ENCODE measurements around the gene CD93.

DNA sequence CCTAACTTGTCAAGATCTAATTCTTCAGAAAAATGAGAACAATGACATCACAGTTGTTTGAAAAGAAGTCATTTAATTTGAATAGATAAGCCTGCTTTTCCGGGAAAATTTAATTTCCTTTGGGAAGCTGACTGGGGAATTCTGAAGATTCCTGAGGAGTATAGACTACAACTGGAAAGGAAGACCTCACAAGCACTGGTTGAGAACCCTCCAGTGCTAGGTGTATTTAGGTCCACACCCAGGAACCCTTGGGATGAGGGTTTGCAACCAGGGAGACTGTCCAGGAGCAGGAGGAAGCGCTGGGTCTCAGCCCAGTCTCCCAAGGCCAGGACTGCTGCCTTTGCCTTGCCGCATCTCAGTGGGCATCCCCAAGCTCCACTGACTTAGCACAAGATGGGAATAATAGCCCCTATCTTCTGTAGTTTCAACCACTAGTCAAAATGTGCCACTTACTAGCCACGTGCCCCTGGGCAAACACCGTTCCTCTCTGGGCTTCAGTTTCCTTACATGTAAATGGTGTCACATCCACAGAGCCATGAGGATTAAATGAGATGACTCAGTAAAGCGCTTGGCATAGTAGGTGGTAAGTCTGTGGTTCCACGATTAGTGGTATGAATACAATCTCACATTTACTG lies 6.9 kb upstream of the CD93 start:
- TF ChIP-seq, protein P1, sequence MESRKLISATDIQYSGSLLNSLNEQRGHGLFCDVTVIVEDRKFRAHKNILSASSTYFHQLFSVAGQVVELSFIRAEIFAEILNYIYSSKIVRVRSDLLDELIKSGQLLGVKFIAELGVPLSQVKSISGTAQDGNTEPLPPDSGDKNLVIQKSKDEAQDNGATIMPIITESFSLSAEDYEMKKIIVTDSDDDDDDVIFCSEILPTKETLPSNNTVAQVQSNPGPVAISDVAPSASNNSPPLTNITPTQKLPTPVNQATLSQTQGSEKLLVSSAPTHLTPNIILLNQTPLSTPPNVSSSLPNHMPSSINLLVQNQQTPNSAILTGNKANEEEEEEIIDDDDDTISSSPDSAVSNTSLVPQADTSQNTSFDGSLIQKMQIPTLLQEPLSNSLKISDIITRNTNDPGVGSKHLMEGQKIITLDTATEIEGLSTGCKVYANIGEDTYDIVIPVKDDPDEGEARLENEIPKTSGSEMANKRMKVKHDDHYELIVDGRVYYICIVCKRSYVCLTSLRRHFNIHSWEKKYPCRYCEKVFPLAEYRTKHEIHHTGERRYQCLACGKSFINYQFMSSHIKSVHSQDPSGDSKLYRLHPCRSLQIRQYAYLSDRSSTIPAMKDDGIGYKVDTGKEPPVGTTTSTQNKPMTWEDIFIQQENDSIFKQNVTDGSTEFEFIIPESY (IDR thresholded peaks at IDR 0.05), result no peak
- TF ChIP-seq, protein P2, sequence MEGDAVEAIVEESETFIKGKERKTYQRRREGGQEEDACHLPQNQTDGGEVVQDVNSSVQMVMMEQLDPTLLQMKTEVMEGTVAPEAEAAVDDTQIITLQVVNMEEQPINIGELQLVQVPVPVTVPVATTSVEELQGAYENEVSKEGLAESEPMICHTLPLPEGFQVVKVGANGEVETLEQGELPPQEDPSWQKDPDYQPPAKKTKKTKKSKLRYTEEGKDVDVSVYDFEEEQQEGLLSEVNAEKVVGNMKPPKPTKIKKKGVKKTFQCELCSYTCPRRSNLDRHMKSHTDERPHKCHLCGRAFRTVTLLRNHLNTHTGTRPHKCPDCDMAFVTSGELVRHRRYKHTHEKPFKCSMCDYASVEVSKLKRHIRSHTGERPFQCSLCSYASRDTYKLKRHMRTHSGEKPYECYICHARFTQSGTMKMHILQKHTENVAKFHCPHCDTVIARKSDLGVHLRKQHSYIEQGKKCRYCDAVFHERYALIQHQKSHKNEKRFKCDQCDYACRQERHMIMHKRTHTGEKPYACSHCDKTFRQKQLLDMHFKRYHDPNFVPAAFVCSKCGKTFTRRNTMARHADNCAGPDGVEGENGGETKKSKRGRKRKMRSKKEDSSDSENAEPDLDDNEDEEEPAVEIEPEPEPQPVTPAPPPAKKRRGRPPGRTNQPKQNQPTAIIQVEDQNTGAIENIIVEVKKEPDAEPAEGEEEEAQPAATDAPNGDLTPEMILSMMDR (IDR thresholded peaks at IDR 0.05; ENCODE audit: low read depth, low read length, missing input control), result no peak
- TF ChIP-seq, protein P3, sequence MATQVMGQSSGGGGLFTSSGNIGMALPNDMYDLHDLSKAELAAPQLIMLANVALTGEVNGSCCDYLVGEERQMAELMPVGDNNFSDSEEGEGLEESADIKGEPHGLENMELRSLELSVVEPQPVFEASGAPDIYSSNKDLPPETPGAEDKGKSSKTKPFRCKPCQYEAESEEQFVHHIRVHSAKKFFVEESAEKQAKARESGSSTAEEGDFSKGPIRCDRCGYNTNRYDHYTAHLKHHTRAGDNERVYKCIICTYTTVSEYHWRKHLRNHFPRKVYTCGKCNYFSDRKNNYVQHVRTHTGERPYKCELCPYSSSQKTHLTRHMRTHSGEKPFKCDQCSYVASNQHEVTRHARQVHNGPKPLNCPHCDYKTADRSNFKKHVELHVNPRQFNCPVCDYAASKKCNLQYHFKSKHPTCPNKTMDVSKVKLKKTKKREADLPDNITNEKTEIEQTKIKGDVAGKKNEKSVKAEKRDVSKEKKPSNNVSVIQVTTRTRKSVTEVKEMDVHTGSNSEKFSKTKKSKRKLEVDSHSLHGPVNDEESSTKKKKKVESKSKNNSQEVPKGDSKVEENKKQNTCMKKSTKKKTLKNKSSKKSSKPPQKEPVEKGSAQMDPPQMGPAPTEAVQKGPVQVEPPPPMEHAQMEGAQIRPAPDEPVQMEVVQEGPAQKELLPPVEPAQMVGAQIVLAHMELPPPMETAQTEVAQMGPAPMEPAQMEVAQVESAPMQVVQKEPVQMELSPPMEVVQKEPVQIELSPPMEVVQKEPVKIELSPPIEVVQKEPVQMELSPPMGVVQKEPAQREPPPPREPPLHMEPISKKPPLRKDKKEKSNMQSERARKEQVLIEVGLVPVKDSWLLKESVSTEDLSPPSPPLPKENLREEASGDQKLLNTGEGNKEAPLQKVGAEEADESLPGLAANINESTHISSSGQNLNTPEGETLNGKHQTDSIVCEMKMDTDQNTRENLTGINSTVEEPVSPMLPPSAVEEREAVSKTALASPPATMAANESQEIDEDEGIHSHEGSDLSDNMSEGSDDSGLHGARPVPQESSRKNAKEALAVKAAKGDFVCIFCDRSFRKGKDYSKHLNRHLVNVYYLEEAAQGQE (IDR thresholded peaks at IDR 0.05), result peak; percentile 39
- no peak for TF ChIP-seq JUND (IDR thresholded peaks at IDR 0.05)
- no peak for TF ChIP-seq FOXA1 (IDR thresholded peaks at IDR 0.05)
- TF ChIP-seq, protein P4, sequence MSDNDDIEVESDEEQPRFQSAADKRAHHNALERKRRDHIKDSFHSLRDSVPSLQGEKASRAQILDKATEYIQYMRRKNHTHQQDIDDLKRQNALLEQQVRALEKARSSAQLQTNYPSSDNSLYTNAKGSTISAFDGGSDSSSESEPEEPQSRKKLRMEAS (IDR thresholded peaks at IDR 0.05), result no peak
- no peak for TF ChIP-seq YY1 (IDR thresholded peaks at IDR 0.05)
- TF ChIP-seq TAF1 (conservative IDR thresholded peaks at IDR 0.05), result no peak
- TF ChIP-seq SP1 (IDR thresholded peaks at IDR 0.05), result no peak
- no peak for TF ChIP-seq NR2F2 (IDR thresholded peaks at IDR 0.05)
